ENCODE results near the gene HIVEP3. TPM values are rescaled to one million over a fixed set of nuclear protein-coding genes. Genes with fewer than 3 reads are reported as not detected.

The HIVEP3 gene
- total and polyA plus RNA-seq, 2 of the 13 experiments (the other 11 are each of a cell fraction or from before 2014, with no cell fraction given) = 0.05 TPM; not detected in 1

DNA sequence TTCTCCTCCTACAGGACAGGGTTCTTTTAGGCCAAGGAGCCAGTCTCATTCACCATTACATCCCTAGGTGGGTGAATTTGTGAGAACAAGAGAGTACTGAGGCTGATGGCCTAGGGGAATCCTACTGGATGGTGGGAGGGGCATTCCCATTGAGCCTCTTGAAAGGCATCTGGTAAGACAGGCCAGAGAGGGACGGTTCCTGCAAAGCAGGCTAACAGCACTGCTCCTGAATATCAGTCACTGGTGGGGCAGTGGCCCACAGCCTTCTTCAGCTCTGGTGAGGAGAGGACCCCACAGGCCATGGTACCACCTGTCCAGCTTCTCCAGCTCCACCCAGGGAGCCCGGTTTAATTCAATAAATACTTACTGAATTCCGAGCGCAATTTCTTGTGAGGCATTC is 308.4 kb downstream of the HIVEP3 start (continued):
- TF ChIP-seq, protein P1, sequence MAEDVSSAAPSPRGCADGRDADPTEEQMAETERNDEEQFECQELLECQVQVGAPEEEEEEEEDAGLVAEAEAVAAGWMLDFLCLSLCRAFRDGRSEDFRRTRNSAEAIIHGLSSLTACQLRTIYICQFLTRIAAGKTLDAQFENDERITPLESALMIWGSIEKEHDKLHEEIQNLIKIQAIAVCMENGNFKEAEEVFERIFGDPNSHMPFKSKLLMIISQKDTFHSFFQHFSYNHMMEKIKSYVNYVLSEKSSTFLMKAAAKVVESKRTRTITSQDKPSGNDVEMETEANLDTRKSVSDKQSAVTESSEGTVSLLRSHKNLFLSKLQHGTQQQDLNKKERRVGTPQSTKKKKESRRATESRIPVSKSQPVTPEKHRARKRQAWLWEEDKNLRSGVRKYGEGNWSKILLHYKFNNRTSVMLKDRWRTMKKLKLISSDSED (CRISPR knock-in tag; IDR thresholded peaks at IDR 0.05) = no peak
- TF ChIP-seq MXI1 (IDR thresholded peaks at IDR 0.05; ENCODE audit: borderline replicate concordance, low read depth, low read length) (no peak), ATF7 (IDR thresholded peaks at IDR 0.05) (no peak), ATF7 (CRISPR knock-in tag; IDR thresholded peaks at IDR 0.05) (no peak), FOXJ3 (CRISPR knock-in tag; IDR thresholded peaks at IDR 0.05; ENCODE audit: borderline replicate concordance) (no peak), SRSF9 (IDR thresholded peaks at IDR 0.05; ENCODE audit: borderline replicate concordance, insufficient read depth, low read depth, low read length, poor library complexity, severe bottlenecking) (no peak), AGO1 (IDR thresholded peaks at IDR 0.05; ENCODE audit: low read depth, low read length, poor library complexity, severe bottlenecking) (no peak), ZNF878 (CRISPR knock-in tag; IDR thresholded peaks at IDR 0.05) (no peak), EEA1 (CRISPR knock-in tag; IDR thresholded peaks at IDR 0.05; ENCODE audit: borderline replicate concordance) (no peak), NRL (CRISPR knock-in tag; IDR thresholded peaks at IDR 0.05; ENCODE audit: borderline replicate concordance) (no peak)
- TF ChIP-seq, protein P2, sequence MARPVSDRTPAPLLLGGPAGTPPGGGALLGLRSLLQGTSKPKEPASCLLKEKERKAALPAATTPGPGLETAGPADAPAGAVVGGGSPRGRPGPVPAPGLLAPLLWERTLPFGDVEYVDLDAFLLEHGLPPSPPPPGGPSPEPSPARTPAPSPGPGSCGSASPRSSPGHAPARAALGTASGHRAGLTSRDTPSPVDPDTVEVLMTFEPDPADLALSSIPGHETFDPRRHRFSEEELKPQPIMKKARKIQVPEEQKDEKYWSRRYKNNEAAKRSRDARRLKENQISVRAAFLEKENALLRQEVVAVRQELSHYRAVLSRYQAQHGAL (CRISPR knock-in tag; IDR thresholded peaks at IDR 0.05; ENCODE audit: not compliant biosample characterization) = no peak
- TF ChIP-seq, protein P3, sequence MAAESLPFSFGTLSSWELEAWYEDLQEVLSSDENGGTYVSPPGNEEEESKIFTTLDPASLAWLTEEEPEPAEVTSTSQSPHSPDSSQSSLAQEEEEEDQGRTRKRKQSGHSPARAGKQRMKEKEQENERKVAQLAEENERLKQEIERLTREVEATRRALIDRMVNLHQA (CRISPR knock-in tag; IDR thresholded peaks at IDR 0.05) = no peak

Data from HepG2 (cell line).